Fibroblast of skin of left biceps (primary cell): ENCODE data around the gene DCUN1D2.

Experiments
- DNase-seq, 2 experiments: peaks; one replicate each; pipeline ENCODE4 v3.0.0-alpha.2; 2013; ENCODE audit warnings: low read depth in 2 of 2

DCUN1D2 gene

DNA sequence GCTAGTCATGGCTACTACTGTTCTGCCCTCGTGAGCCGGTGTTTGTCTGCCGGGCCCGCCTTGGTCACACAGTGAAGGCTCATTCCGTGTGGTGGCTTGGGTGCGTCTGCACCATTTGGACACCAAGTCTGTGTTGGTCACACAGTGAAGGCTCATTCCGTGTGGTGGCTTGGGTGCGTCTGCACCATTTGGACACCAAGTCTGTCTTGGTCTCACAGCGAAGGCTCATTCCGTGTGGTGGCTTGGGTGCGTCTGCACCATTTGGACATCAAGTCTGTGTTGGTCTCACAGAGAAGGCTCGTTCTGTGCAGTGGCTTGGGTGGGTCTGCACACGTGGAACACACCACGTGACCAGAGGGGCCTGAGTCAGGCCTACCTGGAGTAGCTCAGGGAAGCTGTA lies 29.0 kb upstream of the DCUN1D2 start:
- DNase-seq, result no peak

DNA sequence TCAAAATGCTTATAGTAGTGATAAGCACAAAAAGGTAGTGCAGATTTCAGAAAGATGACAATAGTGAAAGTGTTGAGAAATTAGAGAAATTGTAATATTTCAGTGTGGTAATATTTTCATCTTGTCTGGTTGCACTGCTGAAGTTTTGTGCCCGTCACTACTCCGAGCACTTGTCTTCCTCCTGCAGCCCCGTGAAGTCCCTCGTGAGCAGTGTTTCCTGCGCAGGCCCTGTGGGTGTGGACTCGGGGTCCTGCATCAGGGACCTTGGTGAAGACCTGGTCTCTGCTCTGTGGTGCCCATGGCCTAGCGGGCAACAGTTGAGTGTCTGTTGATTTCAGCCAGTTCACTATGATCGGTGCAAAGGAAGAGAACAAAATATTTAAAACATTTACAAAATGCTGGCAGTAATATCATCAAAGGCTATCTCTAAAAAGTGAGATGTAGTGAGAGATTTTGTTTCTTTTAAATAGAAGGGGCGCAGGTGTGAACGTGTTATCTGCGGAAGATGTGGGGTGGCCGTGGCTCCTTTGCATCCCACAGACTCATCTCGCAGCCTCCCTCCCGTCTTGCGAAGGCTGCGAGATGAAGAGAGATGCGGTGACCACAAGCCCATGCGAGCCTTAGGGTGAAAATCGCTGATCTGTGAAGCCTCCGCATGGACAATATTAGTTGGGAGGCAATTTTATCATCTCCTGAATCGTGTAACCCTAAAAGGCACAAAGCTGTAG lies 27.7 kb upstream of the DCUN1D2 start:
- no peak for DNase-seq

DNA sequence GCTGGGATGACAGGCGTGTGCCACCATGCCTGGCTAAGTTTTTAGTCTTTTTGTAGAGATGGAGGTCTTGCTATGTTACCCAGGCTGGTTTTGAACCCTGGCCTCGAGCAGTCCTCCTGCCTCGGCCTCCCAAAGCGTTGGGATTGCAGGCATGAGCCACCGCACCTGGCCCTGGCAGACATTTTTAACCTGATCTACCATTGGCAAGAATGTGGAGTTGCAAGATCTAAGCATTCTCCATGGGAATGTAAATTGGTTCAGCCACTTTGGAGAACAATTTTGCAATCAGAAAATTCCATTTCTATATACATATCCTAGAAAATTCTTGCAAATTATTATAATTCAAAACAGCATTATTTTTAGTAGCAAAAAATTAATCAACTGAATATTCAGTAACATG lies 24.3 kb upstream of the DCUN1D2 start:
- DNase-seq, result no peak

DNA sequence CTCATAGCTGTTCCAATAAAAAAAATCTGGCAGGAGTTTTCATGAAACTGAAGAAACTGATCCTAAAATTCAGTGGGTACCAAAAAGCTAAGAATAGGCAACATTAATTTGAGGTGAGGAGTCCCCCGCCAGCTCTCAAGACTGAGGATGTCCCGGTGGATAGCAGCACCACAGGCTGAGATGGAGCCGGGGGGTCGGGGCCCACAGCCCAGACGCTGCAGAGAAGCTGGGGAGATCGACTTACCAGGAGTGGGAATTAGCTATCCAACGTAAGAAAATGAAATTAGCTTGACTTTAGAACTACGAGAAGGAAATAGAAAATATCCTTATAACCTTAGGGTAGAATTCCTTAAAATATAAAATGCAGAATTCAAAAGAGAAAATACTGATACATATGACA lies 23.2 kb upstream of the DCUN1D2 start:
- DNase-seq, result no peak

DNA sequence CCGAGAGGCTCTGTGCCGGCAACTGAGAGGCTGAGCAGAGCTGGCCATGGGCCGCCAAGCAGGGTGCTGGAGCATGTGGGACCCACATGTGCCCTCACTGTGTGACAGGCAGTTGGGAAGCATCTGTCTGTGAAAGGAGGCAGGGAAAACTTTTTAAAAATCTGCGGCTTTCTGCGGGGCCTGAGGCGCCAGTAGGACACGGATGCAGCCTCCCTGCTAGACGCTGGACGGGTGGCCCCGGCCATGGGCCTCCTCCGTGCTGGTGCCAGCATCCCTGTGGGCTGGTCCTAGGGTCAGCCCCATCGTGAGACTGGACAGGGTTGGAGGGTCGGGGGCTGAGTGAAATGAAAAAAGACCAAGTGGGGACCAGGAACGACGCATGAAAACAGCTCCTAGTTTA lies 20.9 kb upstream of the DCUN1D2 start:
- no peak for DNase-seq

DNA sequence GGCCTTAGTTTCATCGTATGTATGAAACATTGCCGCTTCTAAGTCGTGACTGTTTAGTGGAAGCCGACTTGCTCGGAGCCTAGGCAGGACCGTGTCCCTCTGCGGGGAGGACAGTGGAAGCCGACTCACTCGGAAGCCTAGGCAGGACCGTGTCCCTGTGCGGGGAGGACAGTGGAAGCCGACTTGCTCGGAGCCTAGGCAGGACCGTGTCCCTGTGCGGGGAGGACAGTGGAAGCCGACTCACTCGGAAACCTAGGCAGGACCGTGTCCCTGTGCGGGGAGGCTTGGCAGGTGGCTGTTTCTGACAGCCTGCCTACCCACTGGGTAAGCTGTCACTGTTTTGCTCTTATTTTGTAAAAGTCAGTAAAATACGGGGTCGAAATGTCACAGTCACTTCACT lies 20.4 kb upstream of the DCUN1D2 start:
- DNase-seq, result no peak

DNA sequence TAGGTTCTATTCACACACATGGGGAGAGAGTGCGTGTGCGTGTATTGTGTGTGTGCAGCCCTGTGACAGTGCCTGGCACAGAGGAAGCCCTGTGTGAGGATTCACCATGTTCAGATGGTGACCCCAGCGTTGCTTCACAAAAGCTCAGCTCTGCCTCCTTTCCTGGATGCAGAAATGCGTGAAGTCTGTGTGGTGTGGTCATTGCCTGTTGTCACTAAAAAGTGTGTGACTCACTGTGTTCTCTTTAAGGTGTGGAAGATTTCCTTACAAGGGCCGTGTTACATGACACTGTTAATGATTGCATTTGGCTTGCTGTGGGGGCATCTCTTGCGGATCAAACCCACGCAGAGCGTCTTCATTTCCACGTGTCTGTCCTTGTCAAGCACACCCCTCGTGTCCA lies 19.5 kb upstream of the DCUN1D2 start:
- DNase-seq, result no peak

DNA sequence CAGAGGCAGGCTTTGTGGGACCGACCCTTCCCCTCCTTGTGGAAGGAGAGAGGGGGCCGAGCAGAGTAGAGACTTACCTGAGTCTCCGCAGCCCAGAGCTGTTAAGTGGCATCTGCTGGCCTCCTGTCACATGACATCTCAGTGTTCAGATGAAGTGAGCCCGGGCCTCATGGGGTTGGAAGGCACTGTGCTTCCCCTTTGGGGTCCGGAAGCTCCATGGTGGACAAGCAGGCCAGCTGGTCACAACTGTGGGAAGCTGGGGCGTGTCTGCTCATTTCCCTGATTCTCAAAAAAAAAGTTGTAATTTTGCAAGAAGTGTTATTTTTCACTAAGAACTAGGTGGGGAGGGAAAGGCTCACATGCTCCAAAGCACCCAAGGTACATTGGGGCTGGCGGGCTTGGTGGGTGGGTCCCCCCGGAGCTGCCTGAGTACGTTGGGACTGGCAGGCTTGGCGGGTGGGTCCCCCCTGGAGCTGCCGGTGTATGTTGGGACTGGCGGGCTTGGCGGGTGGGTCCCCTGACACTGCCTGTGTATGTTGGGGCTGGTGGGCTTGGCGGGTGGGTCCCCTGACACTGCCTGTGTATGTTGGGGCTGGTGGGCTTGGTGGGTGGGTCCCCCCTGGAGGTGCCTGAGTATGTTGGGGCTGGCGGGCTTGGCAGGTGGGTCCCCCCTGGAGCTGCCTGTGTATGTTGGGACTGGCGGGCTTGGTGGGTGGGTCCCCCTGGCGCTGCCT lies 18.2 kb upstream of the DCUN1D2 start:
- no peak for DNase-seq

DNA sequence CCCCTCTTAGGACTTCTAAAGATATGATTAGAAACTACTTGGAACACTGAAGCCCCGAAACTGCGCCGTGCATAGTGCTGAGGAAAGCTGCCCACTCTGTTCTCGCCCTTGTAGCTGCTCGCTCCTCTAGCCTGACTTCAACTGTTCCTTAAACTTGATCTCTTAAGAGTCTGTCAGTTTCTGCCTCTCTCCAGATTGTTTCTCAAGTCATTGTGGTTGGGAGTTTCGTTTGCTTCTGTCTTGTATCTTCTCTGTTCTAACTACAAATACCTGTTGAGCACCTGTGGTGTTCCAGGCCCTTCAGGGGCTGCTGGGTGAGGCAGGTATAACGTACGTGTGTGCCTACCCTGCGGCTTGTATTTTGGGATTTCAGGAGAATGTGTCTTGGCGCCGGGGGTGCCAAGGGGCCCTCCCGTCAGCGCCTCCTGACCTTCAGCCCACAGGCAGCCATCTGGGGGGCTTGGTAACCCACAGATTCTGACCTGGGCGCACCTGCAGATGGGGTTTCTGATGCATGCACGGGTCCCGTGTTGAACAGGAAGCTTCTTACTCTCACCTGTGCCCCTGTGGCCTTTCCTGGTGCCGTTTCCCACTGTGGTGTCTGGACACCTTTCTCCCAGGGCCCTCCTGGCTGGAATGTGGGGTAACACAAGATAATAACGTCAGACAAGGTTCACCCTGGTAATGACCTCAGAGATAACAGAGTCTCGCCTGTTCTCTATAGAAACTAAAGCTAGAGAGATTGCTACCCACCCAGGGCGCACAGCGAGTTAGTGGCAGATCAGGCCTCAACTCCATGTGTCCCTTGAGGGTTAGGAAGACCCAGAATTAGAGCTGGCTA lies 17.2 kb upstream of the DCUN1D2 start:
- DNase-seq, result no peak

DNA sequence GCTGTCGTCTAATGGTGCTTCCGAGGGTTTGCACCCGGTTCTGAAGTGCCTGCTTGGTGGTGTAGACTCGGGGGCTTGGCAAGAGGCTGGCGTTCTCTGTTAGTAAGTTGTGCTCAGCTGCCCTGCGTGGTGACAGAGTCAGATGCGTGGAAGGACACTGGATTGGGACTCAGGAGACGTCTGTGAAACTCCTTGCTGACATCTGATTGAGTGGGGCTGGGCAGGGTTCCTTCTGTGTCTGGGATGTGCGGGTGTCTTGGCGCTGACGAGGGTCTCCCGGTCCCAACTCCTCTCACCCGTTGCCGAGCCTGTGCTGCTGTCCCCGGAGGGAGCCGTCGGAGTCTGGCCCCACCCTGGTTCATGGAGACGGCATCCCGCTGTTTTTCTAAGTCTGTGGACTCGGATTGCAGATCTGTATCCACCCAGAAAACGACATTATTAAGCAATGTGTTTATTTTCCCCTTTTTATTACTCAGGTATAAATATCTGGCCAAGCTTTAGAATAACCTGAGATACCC lies 16.4 kb upstream of the DCUN1D2 start:
- DNase-seq, result no peak

DNA sequence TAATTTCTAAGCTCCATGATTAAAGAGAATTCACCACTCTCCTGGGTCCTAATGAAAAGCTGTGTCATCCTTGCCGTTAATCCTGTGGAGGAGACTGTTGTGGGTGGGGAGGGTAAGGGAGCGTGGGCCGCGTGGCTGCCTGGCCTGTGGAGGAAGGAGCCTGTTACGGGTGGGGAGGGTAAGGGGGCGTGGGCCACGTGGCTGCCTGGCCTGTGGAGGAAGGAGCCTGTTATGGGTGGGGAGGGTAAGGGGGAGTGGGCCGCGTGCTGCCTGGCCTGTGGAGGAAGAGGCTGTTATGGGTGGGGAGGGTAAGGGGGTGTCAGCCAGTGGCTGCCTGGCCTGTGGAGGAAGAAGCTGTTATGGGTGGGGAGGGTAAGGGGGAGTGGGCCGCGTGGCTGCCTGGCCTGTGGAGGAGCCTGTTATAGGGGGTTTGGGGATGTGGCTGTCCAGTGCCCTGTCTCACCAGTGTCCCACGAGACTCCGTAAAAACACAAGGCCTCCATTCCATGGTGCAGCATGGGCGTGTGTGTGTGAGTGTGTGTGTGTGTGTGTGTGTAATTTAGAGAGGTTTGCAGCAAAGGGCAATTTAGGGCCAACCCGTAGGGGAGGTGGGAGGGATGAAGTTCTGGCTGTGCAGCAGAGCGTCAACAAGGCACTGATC lies 15.6 kb upstream of the DCUN1D2 start:
- DNase-seq, result no peak

DNA sequence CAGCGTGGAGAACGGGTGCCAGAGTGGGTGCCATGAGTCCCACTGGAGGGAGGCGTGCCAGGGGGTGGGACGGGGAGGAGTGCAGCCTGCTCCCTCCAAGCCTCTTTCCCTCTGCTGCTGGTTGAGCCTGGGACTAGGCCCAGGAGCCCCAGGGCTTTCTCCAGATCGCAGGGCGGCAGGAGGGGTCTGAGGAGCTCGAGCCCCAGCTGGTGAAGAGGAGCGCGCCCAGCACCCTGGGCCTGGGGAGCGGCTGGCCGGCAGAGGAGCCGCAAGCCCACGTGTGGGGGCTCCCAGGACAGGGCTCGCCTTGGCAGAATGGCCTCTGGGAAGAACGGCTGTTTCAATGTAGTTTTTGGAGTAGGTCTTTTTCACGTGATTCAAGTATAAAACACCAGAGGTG lies 12.2 kb upstream of the DCUN1D2 start:
- DNase-seq, result no peak

DNA sequence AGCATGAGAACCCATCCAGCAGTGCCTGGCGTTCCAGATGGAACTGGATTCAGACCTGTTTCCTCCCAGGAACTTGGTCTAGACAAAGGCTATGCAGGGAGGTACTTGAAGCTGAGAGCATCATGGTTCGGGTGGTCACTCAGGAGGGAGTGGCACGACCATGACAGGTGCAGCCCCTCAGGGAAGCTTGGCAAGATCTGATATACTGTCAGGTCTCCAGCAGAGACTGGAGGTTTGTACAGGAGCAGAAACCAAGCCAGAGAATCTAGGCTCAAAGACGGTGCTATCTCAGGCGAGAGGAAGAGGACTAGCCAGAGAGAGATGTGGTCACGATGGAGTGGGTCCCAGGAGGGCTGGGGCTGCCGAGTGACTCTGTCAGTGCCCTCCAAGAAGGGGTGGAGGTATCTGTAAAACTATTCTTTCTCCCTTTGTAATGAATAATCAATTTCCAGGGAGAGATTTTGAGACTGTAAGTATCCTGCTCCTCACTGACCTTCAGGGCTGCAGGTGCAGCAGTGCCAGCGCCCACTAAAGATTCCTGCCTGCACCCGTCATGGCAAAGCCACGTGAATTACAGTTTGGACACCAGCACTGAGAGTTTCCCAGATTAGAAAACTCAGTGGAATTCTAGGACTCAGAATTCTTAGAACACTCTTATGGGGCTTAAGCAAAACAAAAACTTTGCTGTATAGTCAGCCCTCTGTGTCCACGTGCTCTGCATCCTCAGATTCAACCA lies 10.2 kb upstream of the DCUN1D2 start:
- no peak for DNase-seq

DNA sequence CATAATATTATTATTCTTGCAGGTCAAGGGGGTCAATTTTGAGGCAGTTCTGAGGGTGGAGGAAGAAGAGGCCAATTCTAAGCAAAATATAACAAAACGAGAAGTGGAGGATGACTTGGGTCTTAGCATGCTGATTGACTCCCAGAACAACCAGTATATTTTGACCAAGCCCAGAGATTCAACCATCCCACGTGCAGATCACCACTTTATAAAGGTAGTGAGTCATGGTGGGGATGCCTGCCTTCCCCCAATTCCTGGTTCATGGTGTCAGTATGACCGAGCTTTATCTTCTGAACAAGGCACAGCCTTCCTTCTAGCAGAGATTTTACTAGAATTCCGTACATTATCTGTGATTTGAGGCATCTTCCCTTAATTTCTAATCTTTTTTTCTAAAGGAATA lies 9.4 kb upstream of the DCUN1D2 start:
- no peak for DNase-seq

DNA sequence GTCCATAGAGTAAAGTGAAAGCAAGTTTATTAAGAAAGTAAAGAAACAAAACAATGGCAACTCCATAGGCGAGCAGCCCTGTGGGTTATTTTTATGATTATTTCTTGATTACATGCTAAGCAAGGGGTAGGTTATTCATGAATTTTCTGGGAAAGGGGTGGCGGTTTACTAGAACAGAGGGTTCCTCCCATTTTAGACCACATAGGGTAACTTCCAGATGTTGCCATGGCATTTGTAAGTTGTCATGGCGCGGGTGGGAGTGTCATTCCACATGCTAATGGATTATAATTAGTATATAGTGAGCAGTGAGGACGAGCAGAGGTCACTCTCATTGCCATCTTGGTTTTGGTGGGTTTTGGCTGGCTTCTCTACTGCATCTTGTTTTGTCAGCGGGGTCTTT lies 8.4 kb upstream of the DCUN1D2 start:
- DNase-seq, result no peak

DNA sequence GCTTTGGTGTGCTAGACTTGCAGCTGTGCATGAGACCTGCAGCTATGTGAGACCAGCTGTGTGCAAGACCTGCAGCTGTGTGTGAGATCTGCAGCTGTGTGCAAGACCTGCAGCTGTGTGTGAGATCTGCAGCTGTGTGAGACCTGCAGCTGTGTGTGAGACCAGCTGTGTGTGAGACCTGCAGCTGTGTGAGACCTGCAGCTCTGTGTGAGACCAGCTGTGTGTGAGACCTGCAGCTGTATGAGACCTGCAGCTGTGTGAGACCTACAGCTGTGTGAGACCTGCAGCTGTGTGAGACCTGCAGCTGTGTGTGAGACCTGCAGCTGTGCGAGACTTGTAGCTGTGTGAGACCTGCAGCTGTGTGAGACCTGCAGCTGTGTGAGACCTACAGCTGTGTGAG lies 6.7 kb upstream of the DCUN1D2 start:
- DNase-seq, result no peak

DNA sequence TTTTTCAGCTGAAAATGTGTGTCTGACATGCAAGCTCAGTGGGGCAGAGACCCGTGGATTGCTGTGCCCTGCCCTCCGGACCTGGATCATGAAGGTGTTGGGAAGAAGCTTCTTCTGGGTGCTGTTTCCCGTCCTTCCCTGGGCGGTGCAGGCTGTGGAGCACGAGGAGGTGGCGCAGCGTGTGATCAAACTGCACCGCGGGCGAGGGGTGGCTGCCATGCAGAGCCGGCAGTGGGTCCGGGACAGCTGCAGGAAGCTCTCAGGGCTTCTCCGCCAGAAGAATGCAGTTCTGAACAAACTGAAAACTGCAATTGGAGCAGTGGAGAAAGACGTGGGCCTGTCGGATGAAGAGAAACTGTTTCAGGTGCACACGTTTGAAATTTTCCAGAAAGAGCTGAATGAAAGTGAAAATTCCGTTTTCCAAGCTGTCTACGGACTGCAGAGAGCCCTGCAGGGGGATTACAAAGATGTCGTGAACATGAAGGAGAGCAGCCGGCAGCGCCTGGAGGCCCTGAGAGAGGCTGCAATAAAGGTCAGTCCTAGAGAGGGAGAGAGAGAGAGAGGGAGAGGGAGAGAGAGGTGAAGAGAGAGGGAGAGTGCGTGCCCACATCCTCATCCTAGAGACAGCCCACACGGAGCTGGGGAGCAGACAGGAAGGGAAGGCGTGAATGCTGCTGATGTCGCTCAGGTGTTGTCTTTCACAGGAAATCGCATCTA lies 5.1 kb upstream of the DCUN1D2 start:
- DNase-seq, result no peak

DNA sequence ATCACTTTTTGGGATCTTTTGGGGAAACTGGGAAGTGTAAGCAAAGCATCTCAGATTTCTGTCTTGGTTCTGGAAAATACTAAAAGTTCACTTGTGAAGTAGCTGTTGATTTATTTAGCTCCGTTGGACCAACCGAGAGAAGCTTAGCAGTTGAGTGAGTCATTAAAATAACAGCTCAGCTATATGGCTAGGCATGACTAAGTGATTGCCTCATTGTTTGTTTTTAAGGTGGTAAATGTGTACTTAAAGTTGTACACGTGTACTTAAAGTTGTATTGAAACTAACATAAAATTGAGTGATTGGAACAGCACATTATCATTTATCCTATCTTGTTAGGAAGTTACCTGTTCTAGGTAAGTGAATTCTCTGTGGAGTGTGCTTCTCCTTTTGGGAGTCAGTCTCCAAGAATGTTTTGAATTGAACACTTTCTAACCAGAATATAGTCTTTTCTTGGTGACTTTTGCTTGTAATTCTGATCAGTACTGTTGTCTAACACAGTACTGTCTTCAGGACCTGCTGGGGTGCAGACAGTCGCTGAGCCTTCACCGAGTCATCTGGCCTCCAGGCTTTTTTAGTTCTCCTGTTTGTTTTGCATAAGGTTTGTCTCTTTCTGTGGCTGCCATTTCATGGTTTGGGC lies 2.9 kb upstream of the DCUN1D2 start:
- peak; percentile 77 to 79 for DNase-seq

DNA sequence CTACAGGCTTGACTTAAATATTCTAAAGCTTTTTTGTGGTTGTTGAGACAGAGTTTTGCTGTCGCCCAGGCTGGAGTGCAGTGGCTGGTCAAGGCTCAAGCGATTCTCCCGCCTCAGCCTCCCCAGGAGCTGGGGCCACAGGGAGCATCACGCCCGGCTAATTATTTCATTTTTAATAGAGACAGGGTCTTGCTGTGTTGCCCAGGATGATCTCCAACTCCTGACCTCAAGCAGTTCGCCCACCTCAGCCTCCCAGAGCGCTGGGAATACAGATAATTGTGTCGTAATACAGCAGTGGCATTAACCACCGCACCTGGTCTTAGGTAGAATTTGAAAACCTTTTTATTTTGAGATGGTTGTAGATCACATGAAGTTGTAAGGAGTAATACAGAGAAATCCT lies 1.5 kb upstream of the DCUN1D2 start:
- no peak for DNase-seq

DNA sequence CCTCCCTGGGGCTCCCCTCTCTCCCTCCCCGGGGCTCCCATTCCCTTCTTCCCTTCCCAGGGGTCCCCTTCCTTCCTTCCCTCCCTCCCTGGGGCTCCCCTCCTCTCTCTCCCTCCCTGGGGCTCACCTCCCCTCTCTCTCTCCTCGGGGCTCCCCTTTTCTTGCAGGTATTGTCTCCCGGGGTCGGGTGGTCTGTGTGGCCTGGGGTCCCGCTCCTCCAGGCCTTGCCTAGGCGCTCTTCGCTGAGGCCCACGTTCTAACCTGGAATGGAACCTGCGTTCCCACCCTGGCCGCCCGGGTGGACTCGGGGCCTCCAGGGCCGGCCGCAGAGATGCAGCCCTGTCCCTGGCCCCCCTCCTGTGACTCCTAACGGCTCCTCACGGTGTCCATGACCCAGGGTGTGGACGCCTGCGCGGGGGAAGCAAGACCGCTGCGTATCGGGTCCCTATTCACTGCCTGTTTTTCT lies 940 bp upstream of the DCUN1D2 start:
- DNase-seq, result no peak
